Testis (tissue), 3 donors: ENCODE data around the gene VSX2. TPM values are rescaled to one million over a fixed set of nuclear protein-coding genes. Genes with fewer than 3 reads are reported as not detected.

Experiments
- DNase-seq: peaks from one replicate; pipeline ENCODE4 v3.0.0-alpha.2; 2019
- H3K27ac ChIP-seq, 2 donors: fragments of 200-600 bp; sonication (generic); one replicate each; pipeline ENCODE4 v1.5.1; 2019
- H3K27me3 ChIP-seq: fragments of 200-600 bp; sonication (generic); one replicate; pipeline ENCODE4 v1.5.1; 2019
- H3K36me3 ChIP-seq: fragments of 200-600 bp; sonication (generic); one replicate; pipeline ENCODE4 v1.5.1; 2017; ENCODE audit warnings: low read depth; ENCODE audit errors: missing control alignments
- H3K4me1 ChIP-seq: fragments of 200-600 bp; sonication (generic); one replicate; pipeline ENCODE4 v1.5.1; 2019
- H3K4me3 ChIP-seq, 2 donors: fragments of 200-600 bp; sonication (generic); one replicate each; pipeline ENCODE4 v1.5.1; 2017 to 2019
- H3K9me3 ChIP-seq: fragments of 200-600 bp; sonication (generic); one replicate; pipeline ENCODE4 v1.5.1; 2017
- POLR2A ChIP-seq: fragments of 450-650 bp; IDR thresholded peaks from one replicate; pipeline ENCODE4 v1.6.1; 2017; ENCODE audit warnings: antibody characterized with exemption, mild to moderate bottlenecking, moderate library complexity
- WGBS, 2 donors: methylation state at CpG; one replicate each; pipeline ENCODE4 v1.1.5; 2018; 5-methylcytosine and 5-hydroxymethylcytosine counted together
- intact Hi-C: fragments of 100-400 bp; cut with DNase I; formaldehyde crosslinking; loops from one replicate; pipeline ENCODE4 v1.15.1; 2023; ENCODE audit warnings: low total_unique reads
- polyA plus RNA-seq: library from polyadenylated mRNA; stranded (reverse); fragments of 350-450 nt; fragmentation: Illumina TruSeq; extraction: RNeasy Lipid Tissue Mini Kit (QIAGEN cat#74804); gene quantifications from one replicate; pipeline ENCODE4 v1.2.3, GENCODE V29; 2014; ENCODE audit warnings: low read depth, low replicate concordance; ENCODE audit not compliant: insufficient read depth
- small RNA-seq, 2 donors: library from RNA; depleted of rRNA; stranded (forward); fragments of <200 nt; gene quantifications; one replicate each; pipeline ENCODE3, GENCODE V24; 2016
- total RNA-seq, 2 donors: library from RNA; depleted of rRNA; stranded (reverse); fragments of >200 nt; gene quantifications; one replicate each; pipeline ENCODE4 v1.2.3, GENCODE V29; 2016
- TF ChIP-seq, protein P1 (sequence below), 3 experiments: fragments of 450-650 bp in 2 of 3; fragments of 200-600 bp in 1 of 3; sonication (generic) in 1 of 3; IDR thresholded peaks; one replicate each; pipeline ENCODE4 v1.5.1; 2016 to 2019; ENCODE audit warnings: antibody characterized with exemption in 3 of 3, mild to moderate bottlenecking in 2 of 3, moderate library complexity in 1 of 3

Gene VSX2
- total and polyA plus RNA-seq, 3 donors from 2014 or later: 0.16 to 0.55 (median 0.37) TPM

DNA sequence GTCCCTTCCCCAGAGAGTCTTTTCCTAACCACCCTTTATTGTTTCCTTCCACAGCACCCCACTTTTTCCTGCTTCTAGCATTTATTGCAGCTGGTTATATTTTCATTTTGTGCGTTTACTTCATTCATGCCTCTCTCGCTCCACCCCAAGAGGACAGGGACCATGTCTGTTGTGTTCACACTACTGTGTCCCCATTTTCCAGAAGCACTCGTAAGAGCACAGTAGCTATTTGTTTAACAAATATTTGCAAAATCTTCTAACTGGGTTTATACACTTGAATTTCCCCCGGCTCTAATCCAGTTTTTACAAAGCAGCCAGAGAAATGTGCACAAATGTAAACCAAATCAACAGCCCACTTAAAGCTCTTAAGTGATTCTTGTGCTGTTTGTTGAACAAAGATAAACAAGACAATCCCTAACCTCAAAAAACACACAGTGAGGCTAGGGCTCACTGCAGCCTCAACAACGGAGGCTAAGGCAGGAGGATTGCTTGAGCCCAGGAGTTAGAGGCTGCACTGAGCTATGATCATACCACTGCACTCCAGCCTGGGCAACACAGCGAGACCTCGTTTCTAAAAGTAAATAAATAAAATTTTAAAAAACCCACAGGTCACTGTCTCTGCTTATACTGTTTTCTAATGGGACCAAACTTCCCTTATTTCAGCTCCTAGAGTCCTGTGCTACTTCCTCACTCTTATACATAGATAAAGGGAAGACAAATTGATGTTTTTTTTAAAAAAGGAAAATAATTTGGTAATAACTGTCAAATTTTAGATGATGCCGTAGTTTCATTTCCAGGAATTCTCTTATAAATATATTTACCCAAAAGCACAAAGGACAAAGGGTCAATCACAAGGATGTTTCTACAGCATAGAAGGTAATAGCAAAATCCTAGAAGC lies 70.1 kb downstream of the VSX2 start:
- 85 to 92% methylated on average over 8 of the region's 8 CpGs for WGBS, 2 donors
- TF ChIP-seq, protein P1, sequence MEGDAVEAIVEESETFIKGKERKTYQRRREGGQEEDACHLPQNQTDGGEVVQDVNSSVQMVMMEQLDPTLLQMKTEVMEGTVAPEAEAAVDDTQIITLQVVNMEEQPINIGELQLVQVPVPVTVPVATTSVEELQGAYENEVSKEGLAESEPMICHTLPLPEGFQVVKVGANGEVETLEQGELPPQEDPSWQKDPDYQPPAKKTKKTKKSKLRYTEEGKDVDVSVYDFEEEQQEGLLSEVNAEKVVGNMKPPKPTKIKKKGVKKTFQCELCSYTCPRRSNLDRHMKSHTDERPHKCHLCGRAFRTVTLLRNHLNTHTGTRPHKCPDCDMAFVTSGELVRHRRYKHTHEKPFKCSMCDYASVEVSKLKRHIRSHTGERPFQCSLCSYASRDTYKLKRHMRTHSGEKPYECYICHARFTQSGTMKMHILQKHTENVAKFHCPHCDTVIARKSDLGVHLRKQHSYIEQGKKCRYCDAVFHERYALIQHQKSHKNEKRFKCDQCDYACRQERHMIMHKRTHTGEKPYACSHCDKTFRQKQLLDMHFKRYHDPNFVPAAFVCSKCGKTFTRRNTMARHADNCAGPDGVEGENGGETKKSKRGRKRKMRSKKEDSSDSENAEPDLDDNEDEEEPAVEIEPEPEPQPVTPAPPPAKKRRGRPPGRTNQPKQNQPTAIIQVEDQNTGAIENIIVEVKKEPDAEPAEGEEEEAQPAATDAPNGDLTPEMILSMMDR (IDR thresholded peaks at IDR 0.05): no peak
- no peak for TF ChIP-seq POLR2A
- H3K27me3 ChIP-seq: no peaks in the 10 kb centered on the region
- H3K27ac ChIP-seq: no peak overlapping the region
- H3K4me3 ChIP-seq: no peak overlapping the region
- no peaks in the 10 kb centered on the region for H3K9me3 ChIP-seq
- H3K4me1 ChIP-seq: no peaks in the 10 kb centered on the region
- H3K36me3 ChIP-seq: no peaks in the 10 kb centered on the region
- DNase-seq: no peak
- intact Hi-C loops: no loop called here

DNA sequence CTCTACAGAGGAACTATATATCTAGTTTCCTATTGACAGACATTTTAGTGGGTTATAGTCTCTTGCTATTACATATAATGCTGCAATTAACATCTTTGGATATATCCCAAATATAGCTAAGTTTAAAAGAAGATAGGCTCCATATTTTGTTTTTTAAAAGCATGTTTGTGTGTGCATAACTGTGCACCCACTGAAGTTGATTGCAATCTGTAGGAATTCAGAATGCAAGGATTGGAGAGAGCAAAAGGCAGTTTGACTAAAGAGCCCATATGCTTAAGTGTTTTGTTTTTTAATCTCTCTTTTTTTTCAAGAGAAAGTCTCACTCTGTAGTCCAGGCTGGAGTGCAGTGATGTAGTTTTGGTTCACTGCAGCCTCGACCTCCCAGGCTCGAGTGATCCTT lies 72.9 kb downstream of the VSX2 start:
- no peak for DNase-seq
- Histone ChIP-seq H3K27me3 (no peaks in the 10 kb centered on the region), H3K4me3 (no peak overlapping the region), H3K4me1 (no peaks in the 10 kb centered on the region), H3K9me3 (no peaks in the 10 kb centered on the region), H3K27ac (no peak overlapping the region), H3K36me3 (no peaks in the 10 kb centered on the region)
- 89 to 95% methylated on average over 2 of the region's 2 CpGs for WGBS, 2 donors
- intact Hi-C loops: no loop called here
- TF ChIP-seq, protein P1 (IDR thresholded peaks at IDR 0.05): no peak
- no peak for TF ChIP-seq POLR2A

Small RNAs within 50 kb of the gene (small RNA-seq; reads per million reads assigned to genes)
- gene AC006349.1: 0 reads per million in 2 donors

Other genes with a start within 250 kb of the VSX2 start
- gene ENTPD5, start 220.2 kb upstream of the VSX2 start, total RNA-seq: 10 to 100 TPM; 20.3 to 39.5 TPM
- gene ENTPD5, start 220.2 kb upstream of the VSX2 start, polyA plus RNA-seq: 12.9 TPM
- 10 to 100 TPM; 25.1 to 40.6 TPM for gene BBOF1, start 220.1 kb upstream of the VSX2 start, total RNA-seq
- 41.6 TPM for gene BBOF1, start 220.1 kb upstream of the VSX2 start, polyA plus RNA-seq
- 10 to 100 TPM; 84.2 to 88.5 TPM for gene ALDH6A1, start 155.0 kb upstream of the VSX2 start, total RNA-seq
- gene ALDH6A1, start 155.0 kb upstream of the VSX2 start, polyA plus RNA-seq: 57.2 TPM
- gene LIN52, start 154.5 kb upstream of the VSX2 start, total RNA-seq: 10 to 100 TPM; 13.8 to 21.7 TPM
- 18.9 TPM for gene LIN52, start 154.5 kb upstream of the VSX2 start, polyA plus RNA-seq
- gene ABCD4, start 63.5 kb downstream of the VSX2 start, total RNA-seq: 10 to 100 TPM; 86.7 to 89.4 TPM
- 53.8 TPM for gene ABCD4, start 63.5 kb downstream of the VSX2 start, polyA plus RNA-seq
- gene VRTN, start 109.0 kb downstream of the VSX2 start, total RNA-seq: 1 to 10 TPM in 1 of 2 donors, under 1 TPM in 1; 0.47 to 1.6 TPM
- 3.5 TPM for gene VRTN, start 109.0 kb downstream of the VSX2 start, polyA plus RNA-seq
- gene SYNDIG1L, start 186.8 kb downstream of the VSX2 start, total RNA-seq: under 1 TPM; 0.16 to 0.25 TPM
- gene SYNDIG1L, start 186.8 kb downstream of the VSX2 start, polyA plus RNA-seq: 0.21 TPM